Measurements from ENCODE around the gene HS6ST1.

The HS6ST1 gene

DNA sequence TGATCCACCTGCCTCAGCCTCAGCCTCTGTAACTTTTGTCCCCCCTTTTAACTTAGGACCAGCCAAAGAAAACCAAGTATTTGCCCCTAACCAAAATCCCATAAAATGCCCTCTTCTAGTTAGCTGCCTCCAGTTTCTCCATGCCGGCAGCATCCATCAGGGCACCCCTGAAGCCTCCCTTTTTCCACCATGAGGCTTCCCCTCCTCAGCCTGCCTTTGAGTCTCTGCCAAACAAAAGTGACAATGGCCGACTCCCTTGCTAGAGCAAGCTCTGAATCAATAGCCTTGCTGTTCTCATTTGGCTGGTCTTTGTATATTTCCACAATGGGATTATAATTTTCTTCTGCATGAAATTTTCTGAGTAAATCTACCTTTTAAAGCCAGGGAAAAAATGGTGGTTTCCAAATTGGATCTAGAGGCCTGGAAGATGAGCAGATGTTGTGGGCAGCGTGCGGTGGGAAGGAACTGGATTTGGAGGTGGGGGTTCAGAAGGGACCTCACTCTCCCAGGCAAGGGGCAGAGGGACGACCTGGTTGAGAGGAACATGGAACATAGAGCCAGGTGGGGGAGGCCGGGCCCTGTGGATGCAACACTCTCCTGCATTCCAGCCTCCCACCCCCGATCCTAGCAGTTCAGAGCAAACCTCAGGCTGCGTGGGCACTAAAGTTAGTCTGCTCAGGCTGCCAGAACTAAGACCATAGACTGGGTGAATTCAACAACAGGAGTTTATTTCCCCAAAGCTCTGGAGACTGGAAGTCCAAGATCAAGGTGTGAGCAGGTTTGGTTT, 80.6 kb downstream of the HS6ST1 start:
- no peak for DNase-seq (ENCODE audit: low read depth)

DNA sequence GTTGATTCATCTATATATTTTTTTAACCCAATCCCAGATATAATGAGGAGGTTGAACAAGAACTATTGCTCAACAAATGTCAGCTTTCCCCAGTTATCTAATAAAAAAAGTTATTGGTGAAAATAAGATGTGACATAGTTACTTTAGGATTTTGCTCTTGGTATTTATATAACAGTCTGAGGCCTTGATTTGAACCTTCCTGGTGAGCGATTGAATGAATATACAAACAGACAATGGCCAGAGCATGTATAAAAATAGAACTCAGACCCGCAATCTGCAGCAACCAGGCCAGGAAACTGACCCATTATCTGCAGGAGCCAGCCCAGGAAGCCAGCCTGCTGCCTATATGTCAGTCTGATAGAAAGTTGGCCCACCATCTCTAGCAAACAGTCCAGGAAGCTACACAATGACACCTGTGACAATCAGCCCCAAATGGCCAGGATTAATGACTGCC, 81.6 kb downstream of the HS6ST1 start:
- peak; percentile 27 for DNase-seq (ENCODE audit: low read depth)

DNA sequence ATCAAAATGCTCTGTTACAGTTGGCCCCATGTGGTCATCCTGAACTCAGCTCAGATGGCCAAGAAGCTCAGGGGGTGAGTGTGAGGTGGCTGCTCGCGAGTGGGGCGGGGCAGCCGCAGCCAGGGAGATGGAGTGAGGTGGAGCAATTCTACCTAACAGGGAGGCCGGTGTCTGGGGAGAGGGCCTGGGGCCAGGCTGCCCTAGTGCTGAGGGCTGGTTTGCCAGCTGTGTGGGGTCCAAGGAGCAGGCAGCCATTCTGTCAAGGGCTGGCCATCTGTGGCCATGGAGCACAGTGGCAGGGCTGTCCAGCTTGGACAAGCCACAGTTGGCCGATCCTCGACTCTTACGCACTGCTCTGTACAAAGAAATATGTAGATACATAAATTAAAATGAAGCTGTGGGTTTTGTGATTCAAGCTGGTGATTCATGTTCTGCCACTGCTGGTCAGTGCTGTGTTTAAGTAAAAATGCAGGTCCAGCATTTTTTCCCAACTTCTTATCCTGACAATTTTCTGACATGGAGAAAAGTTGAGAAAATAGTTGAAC, 82.1 kb downstream of the HS6ST1 start:
- peak; percentile 69 for DNase-seq (ENCODE audit: low read depth)

DNA sequence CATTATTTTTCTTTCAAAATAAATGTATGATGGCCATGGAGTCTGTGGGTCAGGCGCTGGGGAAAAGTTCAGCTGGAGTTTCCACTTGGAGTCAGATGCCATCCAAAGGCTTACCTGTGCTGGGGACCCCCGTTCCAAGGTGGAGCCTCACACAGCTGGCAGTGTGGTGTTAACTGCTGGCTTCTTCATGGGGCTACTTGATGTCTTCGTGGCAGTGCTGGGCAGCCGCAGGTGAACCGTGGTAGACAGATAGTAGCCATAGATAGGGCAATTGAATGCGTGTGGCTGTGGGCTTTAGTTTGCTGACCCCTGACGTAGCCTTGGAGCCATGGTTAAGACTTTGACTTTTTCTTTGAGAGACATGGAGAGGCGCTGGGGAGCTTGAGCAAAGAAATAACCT, 83.1 kb downstream of the HS6ST1 start:
- no peak for DNase-seq (ENCODE audit: low read depth)

DNA sequence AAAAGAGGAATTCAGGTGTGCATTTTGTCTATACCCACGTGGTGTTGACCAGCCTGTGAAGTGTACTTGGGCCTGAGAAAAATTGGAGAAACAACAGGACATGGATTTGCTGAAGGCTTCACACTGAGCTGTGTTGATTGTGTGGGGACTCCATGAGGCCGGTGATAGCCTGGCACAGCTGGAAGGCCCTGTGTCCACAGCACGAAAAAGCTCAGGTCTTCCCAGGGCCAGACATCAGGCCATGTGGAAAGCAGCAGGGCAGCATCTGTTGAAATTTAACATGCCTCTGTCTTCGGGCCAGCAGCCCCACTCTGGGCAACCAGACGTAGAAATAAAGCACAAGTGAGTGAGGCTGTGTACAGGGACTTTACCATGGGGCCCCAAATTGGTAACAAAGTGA, 84.1 kb downstream of the HS6ST1 start:
- no peak for DNase-seq (ENCODE audit: low read depth)

DNA sequence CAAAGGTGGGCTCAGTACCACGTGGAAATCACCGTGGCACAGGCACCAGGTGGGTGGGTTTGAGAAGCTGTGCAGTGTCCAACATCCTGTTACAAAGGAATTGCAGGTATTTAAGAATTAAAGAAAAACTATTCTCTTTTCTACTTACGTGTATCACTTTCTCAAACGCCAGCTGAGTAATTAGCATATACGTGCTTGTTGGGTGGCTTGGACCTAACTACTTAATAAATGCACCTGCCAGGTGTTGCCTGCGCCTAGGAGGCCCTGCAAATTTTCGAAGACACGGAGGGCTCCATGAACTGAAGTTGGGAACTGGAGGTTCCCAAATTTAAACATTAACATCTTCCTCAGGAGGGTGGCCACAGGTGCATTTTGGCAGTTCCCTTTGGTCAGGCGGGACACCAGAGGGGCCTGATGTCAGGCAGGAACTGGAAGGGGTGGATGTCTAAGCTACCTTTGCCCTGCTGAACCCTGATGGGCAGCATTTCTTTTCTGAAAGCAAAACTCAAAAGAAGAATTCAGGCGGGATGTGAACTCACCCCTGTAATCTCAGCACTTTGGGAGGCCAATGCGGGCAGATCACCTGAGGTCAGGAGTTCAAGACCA, 84.8 kb downstream of the HS6ST1 start:
- no peak for DNase-seq (ENCODE audit: low read depth)

DNA sequence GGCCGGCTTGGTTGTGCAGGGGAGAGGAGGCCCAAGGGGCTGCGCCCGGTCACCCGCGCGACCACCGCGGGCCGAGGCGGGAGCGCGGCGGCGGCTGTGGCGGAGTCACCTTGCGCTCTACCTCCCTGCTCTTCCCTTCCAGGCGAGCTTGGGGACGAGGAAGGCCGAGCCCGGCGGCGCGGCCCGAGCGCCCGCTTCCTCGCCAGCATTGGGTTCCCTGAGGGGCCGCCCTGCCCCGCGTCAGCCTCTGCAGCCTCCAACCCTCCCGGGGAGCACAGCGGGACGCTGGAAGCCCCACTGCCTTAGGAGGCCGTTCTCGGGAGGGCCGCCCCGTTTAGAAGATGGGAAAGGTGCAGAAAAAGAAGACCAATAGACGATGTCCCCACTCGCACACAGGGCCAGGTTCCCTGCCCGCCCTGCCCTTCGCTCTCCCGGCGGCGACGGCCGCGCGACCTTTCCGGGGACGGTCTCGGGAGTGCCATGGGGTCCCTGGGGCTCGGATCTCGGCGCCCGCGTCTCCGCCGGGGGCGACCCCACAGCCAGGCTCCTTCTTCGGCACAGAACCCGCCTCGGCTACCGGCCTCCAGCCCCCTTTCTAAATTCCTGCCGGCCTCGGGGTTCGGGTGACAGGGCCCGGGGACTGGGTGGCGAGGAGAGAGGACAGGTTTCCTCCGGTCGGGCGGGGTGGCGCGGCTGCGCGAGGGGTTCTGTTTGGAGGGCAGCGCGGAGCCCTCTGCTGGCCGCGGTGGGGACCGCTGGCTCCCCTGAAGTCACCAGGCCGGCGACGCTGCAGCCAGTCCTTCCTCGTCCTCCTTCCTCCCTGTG, 85.5 kb downstream of the HS6ST1 start:
- DNase-seq (ENCODE audit: low read depth) = no peak

DNA sequence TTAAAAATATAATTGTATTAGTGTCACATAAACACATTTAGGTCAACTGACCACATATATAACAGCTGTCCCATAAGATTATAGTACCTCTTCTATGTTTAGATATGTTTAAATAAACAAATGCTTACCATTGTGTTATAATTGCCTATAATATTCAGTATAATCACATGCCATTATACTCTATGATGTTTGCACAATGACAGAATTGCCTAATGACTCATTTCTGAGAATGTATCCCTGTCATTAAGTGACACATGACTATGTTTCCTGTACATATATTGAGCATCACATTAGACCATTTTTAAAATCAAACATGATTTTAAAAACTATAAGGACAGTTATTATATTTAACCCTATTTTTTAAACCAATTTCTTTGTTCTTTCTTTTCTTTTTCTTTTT, 89.8 kb downstream of the HS6ST1 start:
- DNase-seq (ENCODE audit: low read depth) = no peak

DNA sequence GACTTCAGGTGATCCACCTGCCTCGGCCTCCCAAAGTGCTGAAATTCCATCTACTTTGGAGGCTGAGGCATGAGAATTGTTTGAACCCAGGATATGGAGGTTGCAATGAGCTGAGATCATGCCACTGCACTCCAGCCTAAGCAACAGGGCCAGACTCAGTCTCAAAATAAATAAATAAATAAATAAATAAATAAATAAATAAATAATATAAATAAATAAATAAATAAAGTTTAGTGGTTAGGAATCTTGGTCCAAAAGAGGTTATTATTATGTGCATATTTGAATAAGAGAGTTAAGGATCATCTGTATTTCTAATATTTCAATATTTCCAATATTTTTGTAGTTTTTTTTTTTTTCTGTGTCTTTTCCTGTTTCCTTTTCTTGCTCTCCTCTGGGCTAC, 90.8 kb downstream of the HS6ST1 start:
- DNase-seq (ENCODE audit: low read depth) = no peak

DNA sequence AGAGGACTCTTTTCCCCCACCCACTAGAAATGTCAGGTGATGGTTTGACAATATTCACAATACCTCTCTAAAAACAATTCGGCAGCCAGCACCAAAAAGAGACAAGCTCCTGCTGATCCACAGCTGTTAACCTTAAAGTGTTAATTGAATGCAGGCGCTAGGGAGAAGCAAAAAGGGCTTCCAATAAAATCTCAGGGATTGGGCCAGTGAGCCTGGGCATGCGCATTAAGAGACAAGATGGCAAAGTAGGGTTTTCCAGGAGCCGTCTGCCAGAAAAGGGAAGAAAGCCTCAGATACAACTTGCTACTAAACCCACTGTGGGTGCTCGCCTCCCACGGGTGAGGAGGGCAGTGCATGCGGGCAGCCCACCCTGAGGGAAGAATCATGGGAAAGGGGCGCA, 98.8 kb downstream of the HS6ST1 start:
- no peak for DNase-seq (ENCODE audit: low read depth)

DNA sequence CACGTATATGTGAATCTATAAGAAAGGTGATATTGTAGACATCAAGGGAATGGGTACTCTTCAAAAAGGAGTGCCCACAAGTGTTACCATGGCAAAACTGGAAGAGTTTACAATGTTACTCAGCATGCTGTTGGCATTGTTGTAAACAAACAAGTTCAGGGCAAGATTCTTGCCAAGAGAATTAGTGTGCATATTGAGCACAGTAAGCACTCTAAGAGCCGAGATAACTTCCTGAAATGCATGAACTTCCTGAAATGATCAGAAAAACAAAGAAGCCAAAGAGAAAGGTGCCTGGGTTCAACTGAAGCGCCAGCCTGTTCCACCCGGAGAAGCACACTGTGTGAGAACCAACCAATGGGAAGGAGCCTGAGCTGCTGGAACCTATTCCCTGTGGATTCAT, 101.0 kb downstream of the HS6ST1 start:
- DNase-seq (ENCODE audit: low read depth) = no peak

DNA sequence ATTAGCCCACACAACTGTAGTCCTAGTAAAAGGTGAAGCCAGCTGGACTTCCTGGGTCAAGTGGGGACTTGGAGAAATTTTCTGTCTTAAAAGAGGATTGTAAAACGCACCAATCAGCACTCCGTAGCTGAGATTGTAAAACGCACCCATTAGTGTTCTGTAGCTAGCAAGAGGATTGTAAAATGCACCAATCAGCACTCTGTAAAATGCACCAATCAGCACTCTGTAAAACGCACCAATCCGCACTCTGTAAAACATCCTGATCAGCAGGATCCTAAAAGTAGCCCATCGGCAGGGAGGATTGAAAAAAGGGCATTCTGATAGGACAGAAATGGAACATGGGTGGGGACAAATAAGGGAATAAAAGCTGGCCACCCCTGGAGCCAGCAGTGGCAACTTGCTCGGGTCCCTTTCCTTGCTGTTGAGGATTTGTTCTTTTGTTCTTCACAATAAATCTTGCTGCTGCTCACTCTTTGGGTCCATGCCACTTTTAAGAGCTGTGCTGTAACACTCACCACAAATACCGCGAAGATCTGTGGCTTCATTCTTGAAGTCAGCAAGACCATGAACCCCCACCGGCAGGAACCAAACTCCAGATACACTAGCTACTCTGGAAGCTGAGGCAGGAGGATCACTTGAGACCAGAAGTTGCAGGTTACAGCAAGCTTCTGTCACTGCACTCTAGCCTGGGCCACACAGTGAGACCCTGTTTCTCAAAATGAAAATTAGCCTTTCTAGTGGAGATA, 102.6 kb downstream of the HS6ST1 start:
- DNase-seq (ENCODE audit: low read depth) = no peak
